ENCODE results near the gene FAM217B.
A peak's percentile ranks its signal among the peaks of the same experiment; 100 is the strongest.
"Not testable (repeated sequence)": the region's sequence is repeated elsewhere in the genome, so short reads cannot be mapped to it uniquely, and the experiment has no call there.

The FAM217B gene

DNA sequence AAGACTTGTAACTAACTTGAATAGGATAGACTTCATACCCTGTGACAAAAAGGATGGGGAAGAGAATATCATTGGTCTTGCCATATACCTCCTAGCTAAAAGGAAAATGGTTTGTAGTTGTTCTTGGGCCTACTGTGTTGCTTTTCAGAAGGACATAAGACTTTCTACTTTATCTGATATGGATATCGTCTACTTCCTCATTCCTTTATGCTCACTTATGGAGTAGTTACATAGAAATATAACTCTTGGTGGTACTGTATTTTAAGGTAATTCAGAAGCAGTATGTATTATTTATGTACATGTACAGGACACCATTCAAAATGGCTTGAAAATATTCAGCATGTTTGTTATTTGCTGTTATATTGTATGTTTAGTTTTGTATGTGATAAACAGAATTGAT is 8.0 kb downstream of the FAM217B start:
- Histone ChIP-seq H3K27me3 (ENCODE audit: control insufficient read depth in 2 of 2, insufficient read depth in 2 of 2, low read length in 2 of 2) (no peaks in the 10 kb centered on the region), H3K36me3 (ENCODE audit: control insufficient read depth in 2 of 2, insufficient read depth in 2 of 2, low read length in 2 of 2) (peaks cover 14 to 15% of the 10 kb centered on the region in 2 donors)

DNA sequence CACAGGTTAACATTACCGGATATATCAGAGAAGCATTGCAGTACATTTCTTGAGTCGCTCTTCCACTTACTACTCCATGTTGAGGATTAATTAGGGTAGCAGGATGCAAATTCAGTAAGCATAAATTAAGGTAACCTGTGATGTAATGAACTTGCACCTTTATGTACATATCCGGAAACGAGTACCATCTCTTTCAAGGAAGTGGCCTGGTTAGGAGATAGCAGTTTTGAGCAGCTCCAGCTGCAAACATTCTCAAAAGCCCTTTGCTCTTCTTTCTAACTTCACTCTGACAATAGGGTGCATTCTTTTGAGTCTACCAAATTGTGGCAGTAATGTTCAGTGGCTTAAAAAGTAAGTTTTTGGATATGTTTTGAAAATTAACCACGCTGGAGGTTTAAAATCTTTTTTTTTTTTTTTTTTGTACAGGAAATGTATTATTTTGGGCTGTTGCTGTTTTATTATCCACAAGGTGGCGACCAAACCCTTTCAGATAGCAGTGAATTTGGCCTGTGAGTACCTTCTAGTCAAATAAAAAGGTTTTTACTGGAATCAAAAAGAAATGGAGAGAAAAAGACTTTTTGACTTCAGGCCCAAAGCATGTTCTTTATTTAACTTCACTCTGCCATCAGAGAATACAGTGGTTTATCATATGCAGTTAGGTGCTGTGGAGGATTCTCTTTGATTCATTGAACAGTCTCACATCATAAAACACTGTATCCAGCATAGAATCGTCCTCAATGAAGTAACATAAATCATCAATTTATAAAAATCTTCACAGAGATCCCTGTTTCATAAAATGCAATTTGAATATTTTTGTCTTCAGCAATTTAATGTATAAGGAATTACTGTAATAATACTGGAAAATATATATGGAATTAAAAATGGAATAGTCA is 8.9 kb downstream of the FAM217B start:
- no peaks in the 10 kb centered on the region for H3K27me3 ChIP-seq (ENCODE audit: control insufficient read depth in 2 of 2, insufficient read depth in 2 of 2, low read length in 2 of 2)
- no peaks in the 10 kb centered on the region for H3K9me3 ChIP-seq (ENCODE audit: control insufficient read depth in 2 of 2, low read length in 2 of 2)
- H3K4me3 ChIP-seq (ENCODE audit: low read length in 2 of 2) = no peak overlapping the region
- peaks cover 12 to 13% of the 10 kb centered on the region in 2 donors for H3K36me3 ChIP-seq (ENCODE audit: control insufficient read depth in 2 of 2, insufficient read depth in 2 of 2, low read length in 2 of 2)
- H3K27ac ChIP-seq (ENCODE audit: low read depth in 2 of 2, low read length in 2 of 2) = no peak overlapping the region
- peaks cover 0 to 3% of the 10 kb centered on the region in 2 donors for H3K4me1 ChIP-seq (ENCODE audit: control insufficient read depth in 2 of 2, insufficient read depth in 2 of 2, low read length in 2 of 2)
- H3K9ac ChIP-seq (ENCODE audit: low read depth in 1 of 2, low read length in 2 of 2) = peak overlapping the region in 1 of 2 donors; percentile 4

More for the DNA sequence above, 8.0 kb downstream of the FAM217B start:
- Histone ChIP-seq H3K27ac (ENCODE audit: low read depth in 2 of 2, low read length in 2 of 2) (no peak overlapping the region), H3K4me1 (ENCODE audit: control insufficient read depth in 2 of 2, insufficient read depth in 2 of 2, low read length in 2 of 2) (peaks cover 0 to 3% of the 10 kb centered on the region in 2 donors), H3K9ac (ENCODE audit: low read depth in 1 of 2, low read length in 2 of 2) (no peak overlapping the region), H3K4me3 (ENCODE audit: low read length in 2 of 2) (no peak overlapping the region), H3K9me3 (ENCODE audit: control insufficient read depth in 2 of 2, low read length in 2 of 2) (no peaks in the 10 kb centered on the region)

DNA sequence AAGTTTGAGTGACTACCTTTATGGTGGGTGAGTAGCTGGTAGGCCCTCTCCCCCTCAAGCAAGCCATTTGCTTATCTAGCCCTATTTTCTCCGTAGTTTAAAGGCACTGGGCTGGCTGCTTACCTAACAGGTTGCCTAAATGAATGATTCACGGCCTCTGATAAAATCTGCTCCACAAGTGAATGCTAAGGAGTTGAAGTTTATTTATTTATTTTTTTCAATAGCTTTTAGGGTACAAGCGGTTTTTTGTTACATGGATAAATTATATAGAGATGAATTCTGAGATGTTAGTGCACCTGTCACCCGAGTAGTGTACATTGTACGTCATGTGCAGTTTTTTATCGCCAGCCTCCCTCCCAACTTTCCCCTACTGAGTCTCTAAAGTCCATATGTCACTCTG is 9.7 kb downstream of the FAM217B start:
- Histone ChIP-seq H3K9me3 (ENCODE audit: control insufficient read depth in 2 of 2, low read length in 2 of 2) (no peaks in the 10 kb centered on the region), H3K4me3 (ENCODE audit: low read length in 2 of 2) (no peak overlapping the region), H3K9ac (ENCODE audit: low read depth in 1 of 2, low read length in 2 of 2) (no peak overlapping the region), H3K27ac (ENCODE audit: low read depth in 2 of 2, low read length in 2 of 2) (no peak overlapping the region), H3K27me3 (ENCODE audit: control insufficient read depth in 2 of 2, insufficient read depth in 2 of 2, low read length in 2 of 2) (no peaks in the 10 kb centered on the region), H3K4me1 (ENCODE audit: control insufficient read depth in 2 of 2, insufficient read depth in 2 of 2, low read length in 2 of 2) (peaks cover 0 to 3% of the 10 kb centered on the region in 2 donors), H3K36me3 (ENCODE audit: control insufficient read depth in 2 of 2, insufficient read depth in 2 of 2, low read length in 2 of 2) (peaks cover 4 to 5% of the 10 kb centered on the region in 2 donors)

DNA sequence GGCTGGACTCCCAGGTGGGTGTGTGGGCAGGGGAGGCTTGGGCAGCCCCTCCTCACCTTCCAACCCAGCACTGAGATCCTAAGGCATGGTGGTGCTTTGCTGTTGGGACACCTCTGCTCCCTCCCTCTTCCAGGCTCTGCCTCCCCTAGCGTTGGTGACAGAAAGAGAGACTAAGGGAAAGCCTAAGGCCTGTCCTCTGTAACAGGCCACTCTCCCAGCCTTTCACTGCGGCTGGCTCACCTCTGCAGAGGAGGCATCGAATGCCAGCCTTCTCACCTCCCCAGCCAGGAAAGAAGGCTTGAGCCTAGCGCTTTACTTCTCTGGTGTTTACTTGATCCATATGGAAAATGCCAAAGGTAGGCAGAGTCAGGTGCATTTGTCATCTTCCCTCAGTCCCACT is 14.5 kb downstream of the FAM217B start:
- H3K27ac ChIP-seq (ENCODE audit: low read depth in 2 of 2, low read length in 2 of 2) = no peak overlapping the region

DNA sequence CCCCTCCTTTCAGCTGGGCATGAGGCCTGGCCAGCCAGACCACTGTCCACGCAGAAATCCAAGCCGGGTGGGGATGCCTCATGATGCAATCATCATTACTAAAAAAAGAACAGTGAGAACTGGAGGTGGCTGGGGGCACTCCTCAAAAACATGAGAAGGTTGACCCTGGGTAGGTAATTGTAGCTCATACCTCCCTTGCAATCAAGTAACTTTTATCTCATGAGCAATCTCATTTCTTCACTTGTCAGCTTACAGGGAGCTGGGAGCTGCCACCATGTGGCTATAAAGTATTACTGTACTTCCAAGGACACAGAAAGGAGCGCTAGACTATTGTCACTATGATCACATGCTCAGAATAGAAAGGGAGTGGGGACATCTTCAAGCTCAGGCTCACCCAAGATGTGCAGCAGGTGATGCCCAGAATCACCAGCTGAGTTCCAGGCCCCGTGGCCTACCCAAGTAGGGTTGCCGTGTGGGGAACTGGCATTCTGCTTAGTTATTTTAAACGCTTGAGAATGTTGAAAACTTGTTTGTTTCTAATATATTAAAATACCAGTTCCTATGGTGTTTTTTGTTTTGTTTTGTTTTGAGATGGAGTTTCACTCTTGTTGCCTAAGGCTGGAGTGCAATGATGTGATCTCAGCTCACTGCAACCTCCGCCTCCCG is 15.1 kb downstream of the FAM217B start:
- no peak overlapping the region for H3K27ac ChIP-seq (ENCODE audit: low read depth in 2 of 2, low read length in 2 of 2)
- no peaks in the 10 kb centered on the region for H3K9me3 ChIP-seq (ENCODE audit: control insufficient read depth in 2 of 2, low read length in 2 of 2)
- peaks cover 2 to 15% of the 10 kb centered on the region in 2 donors for H3K27me3 ChIP-seq (ENCODE audit: control insufficient read depth in 2 of 2, insufficient read depth in 2 of 2, low read length in 2 of 2)
- no peak overlapping the region for H3K9ac ChIP-seq (ENCODE audit: low read depth in 1 of 2, low read length in 2 of 2)
- H3K4me1 ChIP-seq (ENCODE audit: control insufficient read depth in 2 of 2, insufficient read depth in 2 of 2, low read length in 2 of 2) = no peaks in the 10 kb centered on the region
- no peaks in the 10 kb centered on the region for H3K36me3 ChIP-seq (ENCODE audit: control insufficient read depth in 2 of 2, insufficient read depth in 2 of 2, low read length in 2 of 2)
- H3K4me3 ChIP-seq (ENCODE audit: low read length in 2 of 2) = no peak overlapping the region

More for the DNA sequence above, 14.5 kb downstream of the FAM217B start:
- Histone ChIP-seq H3K4me1 (ENCODE audit: control insufficient read depth in 2 of 2, insufficient read depth in 2 of 2, low read length in 2 of 2) (no peaks in the 10 kb centered on the region), H3K27me3 (ENCODE audit: control insufficient read depth in 2 of 2, insufficient read depth in 2 of 2, low read length in 2 of 2) (peaks cover 2 to 11% of the 10 kb centered on the region in 2 donors), H3K9ac (ENCODE audit: low read depth in 1 of 2, low read length in 2 of 2) (no peak overlapping the region), H3K4me3 (ENCODE audit: low read length in 2 of 2) (no peak overlapping the region), H3K9me3 (ENCODE audit: control insufficient read depth in 2 of 2, low read length in 2 of 2) (no peaks in the 10 kb centered on the region), H3K36me3 (ENCODE audit: control insufficient read depth in 2 of 2, insufficient read depth in 2 of 2, low read length in 2 of 2) (no peaks in the 10 kb centered on the region)

DNA sequence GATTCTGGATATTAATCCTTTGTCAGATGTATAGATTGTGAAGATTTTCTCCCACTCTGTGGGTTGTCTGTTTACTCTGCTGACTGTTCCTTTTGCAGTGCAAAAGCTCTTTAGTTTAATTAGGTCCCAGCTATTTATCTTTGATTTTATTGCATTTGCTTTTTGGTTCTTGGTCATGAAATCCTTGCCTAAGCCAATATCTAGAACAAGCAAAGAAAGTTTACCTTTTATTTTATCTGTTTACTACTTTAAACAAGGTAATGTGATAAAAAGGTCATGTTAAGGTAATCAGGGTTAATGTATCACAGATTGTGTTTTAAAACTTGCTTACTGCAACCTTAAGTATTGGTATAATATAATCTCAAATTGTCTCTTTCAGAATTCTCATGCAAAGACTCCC is 17.4 kb downstream of the FAM217B start:
- H3K4me3 ChIP-seq (ENCODE audit: low read length in 2 of 2); H3K9ac ChIP-seq (ENCODE audit: low read depth in 1 of 2, low read length in 2 of 2); H3K27ac ChIP-seq (ENCODE audit: low read depth in 2 of 2, low read length in 2 of 2); H3K36me3 ChIP-seq (ENCODE audit: control insufficient read depth in 2 of 2, insufficient read depth in 2 of 2, low read length in 2 of 2); H3K4me1 ChIP-seq (ENCODE audit: control insufficient read depth in 2 of 2, insufficient read depth in 2 of 2, low read length in 2 of 2); H3K9me3 ChIP-seq (ENCODE audit: control insufficient read depth in 2 of 2, low read length in 2 of 2): not testable (repeated sequence)
- H3K27me3 ChIP-seq (ENCODE audit: control insufficient read depth in 2 of 2, insufficient read depth in 2 of 2, low read length in 2 of 2) = peaks cover 2 to 25% of the 10 kb centered on the region in 2 donors

DNA sequence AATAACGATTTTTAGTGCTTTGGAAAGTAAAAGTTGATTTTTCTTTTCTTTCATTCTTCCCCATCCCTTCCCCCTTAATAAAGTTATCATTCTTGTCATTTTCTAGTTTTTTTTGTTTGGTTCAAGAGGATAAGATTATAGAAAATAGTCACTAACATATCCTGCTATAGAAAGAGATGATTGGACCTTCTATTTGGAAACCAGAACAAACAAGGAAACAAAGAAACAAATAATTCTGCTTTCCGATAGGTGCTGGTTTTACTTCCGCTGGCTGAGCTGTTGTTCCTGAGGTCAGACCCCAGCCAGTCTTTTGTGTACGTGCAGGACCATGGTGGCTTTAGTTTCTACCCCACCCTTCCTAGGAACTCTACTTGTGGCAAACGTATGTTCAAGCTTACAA is 17.9 kb downstream of the FAM217B start, which contains the start of gene CDH26:
TSS of gene CDH26 (plus strand) at position 301 of the 400 bp plus-strand sequence. CDS start 304 bp downstream, outside the sequence.
- no peaks in the 10 kb centered on the region for H3K9me3 ChIP-seq (ENCODE audit: control insufficient read depth in 2 of 2, low read length in 2 of 2)
- H3K36me3 ChIP-seq (ENCODE audit: control insufficient read depth in 2 of 2, insufficient read depth in 2 of 2, low read length in 2 of 2) = no peaks in the 10 kb centered on the region
- no peak within 1 kb of the TSS for H3K9ac ChIP-seq (ENCODE audit: low read depth in 1 of 2, low read length in 2 of 2)
- no peak within 1 kb of the TSS for H3K27ac ChIP-seq (ENCODE audit: low read depth in 2 of 2, low read length in 2 of 2)
- no peak within 1 kb of the TSS for H3K4me3 ChIP-seq (ENCODE audit: low read length in 2 of 2)
- H3K27me3 ChIP-seq (ENCODE audit: control insufficient read depth in 2 of 2, insufficient read depth in 2 of 2, low read length in 2 of 2) = peaks cover 2 to 25% of the 10 kb centered on the region in 2 donors
- no peaks in the 10 kb centered on the region for H3K4me1 ChIP-seq (ENCODE audit: control insufficient read depth in 2 of 2, insufficient read depth in 2 of 2, low read length in 2 of 2)

DNA sequence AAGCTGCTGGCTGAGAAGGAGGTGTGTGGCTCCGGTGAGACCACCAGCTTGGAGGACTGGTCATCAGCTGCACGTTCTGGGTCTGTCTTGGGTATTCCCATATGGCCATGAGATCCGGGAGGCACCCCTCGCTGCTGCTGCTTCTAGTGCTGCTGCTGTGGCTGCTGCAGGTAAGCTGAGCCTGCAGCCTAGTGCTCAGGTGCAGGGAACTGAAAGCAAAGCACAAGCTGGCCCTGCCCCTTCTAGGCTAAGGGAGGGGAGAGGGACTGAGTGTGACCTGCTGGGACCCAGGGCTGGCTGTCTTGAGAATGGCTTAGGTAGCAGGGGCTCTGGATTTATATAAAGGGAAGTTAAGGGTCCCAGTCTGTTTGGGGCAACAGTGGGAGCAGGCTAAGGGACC is 18.4 kb downstream of the FAM217B start:
- Histone ChIP-seq H3K36me3 (ENCODE audit: control insufficient read depth in 2 of 2, insufficient read depth in 2 of 2, low read length in 2 of 2) (no peaks in the 10 kb centered on the region), H3K4me3 (ENCODE audit: low read length in 2 of 2) (no peak overlapping the region), H3K9me3 (ENCODE audit: control insufficient read depth in 2 of 2, low read length in 2 of 2) (no peaks in the 10 kb centered on the region), H3K9ac (ENCODE audit: low read depth in 1 of 2, low read length in 2 of 2) (no peak overlapping the region), H3K27ac (ENCODE audit: low read depth in 2 of 2, low read length in 2 of 2) (no peak overlapping the region), H3K4me1 (ENCODE audit: control insufficient read depth in 2 of 2, insufficient read depth in 2 of 2, low read length in 2 of 2) (no peaks in the 10 kb centered on the region), H3K27me3 (ENCODE audit: control insufficient read depth in 2 of 2, insufficient read depth in 2 of 2, low read length in 2 of 2) (peaks cover 2 to 25% of the 10 kb centered on the region in 2 donors)

DNA sequence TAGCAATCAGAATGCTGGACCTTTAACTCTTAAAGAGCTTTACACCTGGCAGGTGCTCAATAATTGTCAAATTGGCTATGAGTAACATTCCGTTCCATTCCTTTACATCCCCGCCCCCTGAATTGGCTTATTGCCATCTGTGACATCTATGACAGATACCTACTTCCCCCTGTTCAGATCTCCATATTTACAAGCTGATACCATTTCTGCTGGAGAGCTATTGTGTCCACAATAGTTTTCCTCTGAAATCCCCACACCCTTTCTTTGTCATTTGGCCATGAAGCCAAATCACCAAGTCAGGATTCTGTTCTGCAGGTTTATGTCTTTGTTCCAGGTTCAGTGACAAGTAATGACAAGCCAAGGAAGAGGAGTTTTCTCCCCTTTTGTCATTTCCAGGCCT is 21.2 kb downstream of the FAM217B start:
- H3K36me3 ChIP-seq (ENCODE audit: control insufficient read depth in 2 of 2, insufficient read depth in 2 of 2, low read length in 2 of 2) = no peaks in the 10 kb centered on the region
- H3K4me1 ChIP-seq (ENCODE audit: control insufficient read depth in 2 of 2, insufficient read depth in 2 of 2, low read length in 2 of 2) = no peaks in the 10 kb centered on the region
- no peak overlapping the region for H3K27ac ChIP-seq (ENCODE audit: low read depth in 2 of 2, low read length in 2 of 2)
- H3K9me3 ChIP-seq (ENCODE audit: control insufficient read depth in 2 of 2, low read length in 2 of 2) = no peaks in the 10 kb centered on the region
- H3K9ac ChIP-seq (ENCODE audit: low read depth in 1 of 2, low read length in 2 of 2) = no peak overlapping the region
- peaks cover 2 to 25% of the 10 kb centered on the region in 2 donors for H3K27me3 ChIP-seq (ENCODE audit: control insufficient read depth in 2 of 2, insufficient read depth in 2 of 2, low read length in 2 of 2)
- no peak overlapping the region for H3K4me3 ChIP-seq (ENCODE audit: low read length in 2 of 2)

DNA sequence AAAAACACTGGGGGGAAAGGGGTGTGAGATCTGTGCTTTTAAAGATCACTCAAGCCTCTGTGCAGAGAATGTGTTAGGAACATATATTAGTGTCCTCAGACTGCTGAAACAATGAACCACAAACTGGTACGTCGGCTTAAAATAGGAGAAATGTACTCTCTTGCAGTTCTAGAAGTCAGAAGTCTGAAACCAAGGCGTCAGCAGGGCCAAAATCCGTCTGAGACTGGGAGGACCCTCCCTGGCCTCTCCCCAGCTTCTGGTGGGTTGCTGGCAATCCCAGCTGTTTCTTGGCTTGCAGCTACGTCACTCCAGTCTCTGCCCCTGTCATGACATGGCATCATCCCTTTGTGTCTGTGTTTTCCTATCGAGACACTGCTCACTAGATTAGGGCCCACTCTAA is 22.0 kb downstream of the FAM217B start:
- H3K9me3 ChIP-seq (ENCODE audit: control insufficient read depth in 2 of 2, low read length in 2 of 2) = no peaks in the 10 kb centered on the region
- no peaks in the 10 kb centered on the region for H3K4me1 ChIP-seq (ENCODE audit: control insufficient read depth in 2 of 2, insufficient read depth in 2 of 2, low read length in 2 of 2)
- no peak overlapping the region for H3K4me3 ChIP-seq (ENCODE audit: low read length in 2 of 2)
- H3K27ac ChIP-seq (ENCODE audit: low read depth in 2 of 2, low read length in 2 of 2) = no peak overlapping the region
- no peak overlapping the region for H3K9ac ChIP-seq (ENCODE audit: low read depth in 1 of 2, low read length in 2 of 2)
- peaks cover 2 to 25% of the 10 kb centered on the region in 2 donors for H3K27me3 ChIP-seq (ENCODE audit: control insufficient read depth in 2 of 2, insufficient read depth in 2 of 2, low read length in 2 of 2)
- no peaks in the 10 kb centered on the region for H3K36me3 ChIP-seq (ENCODE audit: control insufficient read depth in 2 of 2, insufficient read depth in 2 of 2, low read length in 2 of 2)
